ENCODE data around the gene RLN3. TPM values are rescaled to one million over a fixed set of nuclear protein-coding genes. Genes with fewer than 3 reads are reported as not detected.

RLN3 gene
- total and polyA plus RNA-seq, 9 of the 15 experiments (the other 6 are each of a cell fraction or from before 2014, with no cell fraction given), result 0.31 to 1.2 (median 0.71) TPM; not detected in 6

- no peaks in the 10 kb centered on the region for H3K9me3 ChIP-seq (replicated peaks; ENCODE audit: control insufficient read depth, insufficient read depth, low read depth, low read length)
- DNase-seq (ENCODE audit: extremely low read depth in 1 of 4, low spot score in 3 of 4) (peak in 2 of 4 experiments; percentile 8 to 58), ATAC-seq (peak; percentile 70), FAIRE-seq (peak; percentile 76)
- BruUV-seq (replicated peaks), result no TSS peak
- no peaks in the 10 kb centered on the region for H3K27me3 ChIP-seq (ENCODE audit: control insufficient read depth in 2 of 2, insufficient read depth in 2 of 2, low read length in 2 of 2)
- H3K4me3 ChIP-seq, result no peak overlapping the region
- H3K79me2 ChIP-seq (ENCODE audit: control insufficient read depth, insufficient read depth, low read length), result no peaks in the 10 kb centered on the region
- no peaks in the 10 kb centered on the region for H4K20me1 ChIP-seq (replicated peaks; ENCODE audit: control insufficient read depth, insufficient read depth, low read length)
- peak overlapping the region; percentile 86 for H2AFZ ChIP-seq (ENCODE audit: low read depth, low read length)
- no peaks in the 10 kb centered on the region for H3K9me1 ChIP-seq (ENCODE audit: control insufficient read depth, insufficient read depth, low read length)
- H3K4me2 ChIP-seq (ENCODE audit: insufficient read depth, low read length), result 0 out of 2 replicates have a peak overlapping the region, but pooled peaks have one; percentile 48
- no peaks in the 10 kb centered on the region for H3K36me3 ChIP-seq (ENCODE audit: control insufficient read depth, insufficient read depth, low read length)
- H3K4me1 ChIP-seq (replicated peaks in 1 of 2; ENCODE audit: control insufficient read depth in 2 of 2, insufficient read depth in 2 of 2, low read length in 2 of 2), result peaks cover 0 to 8% of the 10 kb centered on the region in 2 experiments; a peak in 3 of 5 replicates
- intact Hi-C loops (cut with micrococcal nuclease) (no loop called here), in situ Hi-C loops (cut with MboI) (no loop called here)
- peak overlapping the region in 1 of 2 experiments; percentile 56; a peak in 2 of 4 replicates for H3K9ac ChIP-seq (ENCODE audit: insufficient read depth in 1 of 2, low read depth in 2 of 2, low read length in 2 of 2)
- ChIA-PET POLR2A (interaction anchor here (0.7 kb wide), 1 partner anchor 174 kb away, joined by 3 read pairs; no protein-coding TSS in a partner anchor), CTCF (ENCODE audit: low intra/inter-chr PET ratio) (interaction anchor here (0.6 kb wide), 1 partner anchor 75 kb away, joined by 3 read pairs; the partner anchor contains the start of gene SAMD1)
- WGBS (ENCODE audit: insufficient coverage, low coverage, missing lambda C conversion rate), result 59% methylated on average over 8 of the region's 8 CpGs
- peak overlapping the region; percentile 50 for H3K27ac ChIP-seq (ENCODE audit: extremely low read depth, low read depth, low read length)
- TF ChIP-seq ATF1 (CRISPR knock-in tag; IDR thresholded peaks at IDR 0.05), result no peak
- 0 out of 2 replicates have a peak, but pooled peaks have one; percentile 12 for TF ChIP-seq ATF1 (tag; IDR thresholded peaks at IDR 0.05)
- no peak for TF ChIP-seq CBX1 (IDR thresholded peaks at IDR 0.05; ENCODE audit: low read depth)
- no peak for TF ChIP-seq ZFPM2 (CRISPR knock-in tag; IDR thresholded peaks at IDR 0.05)
- TF ChIP-seq NFIC (IDR thresholded peaks at IDR 0.05), result peak; percentile 85
- peak; percentile 28; the same call in 1 of the 2 replicates for TF ChIP-seq ESRRA (IDR thresholded peaks at IDR 0.05; ENCODE audit: borderline replicate concordance, low read depth)
- TF ChIP-seq NFE2 (IDR thresholded peaks at IDR 0.05; ENCODE audit: low read depth), result peak; percentile 43; the same call in 1 of the 2 replicates
- TF ChIP-seq MLLT1 (IDR thresholded peaks at IDR 0.05), result peak in 1 of 2 experiments; percentile 24; a peak in 1 of 4 replicates
- no peak for TF ChIP-seq CBFB (CRISPR knock-in tag; IDR thresholded peaks at IDR 0.05)
- no peak for TF ChIP-seq RBBP5 (IDR thresholded peaks at IDR 0.05; ENCODE audit: borderline replicate concordance, insufficient read depth, low read length, poor library complexity, severe bottlenecking)
Observed at GRCh38 chr19:14015524-14016035, 12.4 kb upstream of the RLN3 start.

Data from K562 (cell line).